Caco-2 (cell line): Measurements from ENCODE around the gene UQCRC2. TPM values are rescaled to one million over a fixed set of nuclear protein-coding genes. Genes with fewer than 3 reads are reported as not detected.

Source experiments
- BruUV-seq: library from RNA; stranded (reverse); fragments of 400-500 nt; replicated peaks from 2 replicates; lab custom pipeline; 2021; lab: Mats Ljungman, UMichigan
- CTCF ChIA-PET: fragments of 300-600 bp; sonication (Branson Sonifier 250); formaldehyde crosslinking; loops from one replicate; lab custom pipeline; 2022; ENCODE audit warnings: antibody characterized with exemption; lab: Charles Lee
- POLR2A ChIA-PET: fragments of 300-600 bp; sonication (Branson Sonifier 250); formaldehyde crosslinking; loops from one replicate; lab custom pipeline; 2022; ENCODE audit warnings: antibody characterized with exemption; lab: Charles Lee
- DNase-seq, 2 experiments: peaks; one replicate each; pipeline versions ENCODE4 v3.0.0 to v3.0.0-alpha.2; 2020 to 2022
- H3K27me3 ChIP-seq: replicated peaks from 2 replicates; pipeline ENCODE4 v1.6.0; 2011; ENCODE audit warnings: low read length; ENCODE audit not compliant: control insufficient read depth, insufficient read depth
- H3K36me3 ChIP-seq: 2 replicates; pipeline ENCODE4 v1.5.1; 2011; ENCODE audit warnings: low read length; ENCODE audit not compliant: control insufficient read depth, insufficient read depth
- H3K4me1 ChIP-seq: fragments of 250-450 bp; sonication (Bioruptor Pico); 2 replicates; pipeline ENCODE4 v1.5.1; 2020; ENCODE audit warnings: mild to moderate bottlenecking
- H3K4me3 ChIP-seq: 2 replicates; pipeline ENCODE4 v1.5.1; 2011; ENCODE audit warnings: low read depth, mild to moderate bottlenecking, control low read depth, low read length
- H3K9me3 ChIP-seq: fragments of 250-450 bp; sonication (Bioruptor Pico); 2 replicates; pipeline ENCODE4 v1.5.1; 2020; ENCODE audit warnings: mild to moderate bottlenecking, moderate library complexity
- H3K27ac Mint-ChIP-seq: one replicate; pipeline ENCODE4 v1.8.0; 2022; ENCODE audit warnings: mixed read lengths; ENCODE audit not compliant: unreplicated experiment
- H3K27me3 Mint-ChIP-seq: one replicate; pipeline ENCODE4 v1.8.0; 2022; ENCODE audit warnings: mixed read lengths; ENCODE audit not compliant: insufficient read depth, unreplicated experiment
- H3K36me3 Mint-ChIP-seq: one replicate; pipeline ENCODE4 v1.8.0; 2022; ENCODE audit warnings: mild to moderate bottlenecking, mixed read lengths; ENCODE audit not compliant: insufficient read depth, unreplicated experiment
- H3K4me1 Mint-ChIP-seq: one replicate; pipeline ENCODE4 v1.8.0; 2022; ENCODE audit warnings: low read depth, mixed read lengths; ENCODE audit not compliant: unreplicated experiment
- H3K4me3 Mint-ChIP-seq: one replicate; pipeline ENCODE4 v1.8.0; 2022; ENCODE audit warnings: mild to moderate bottlenecking, moderate library complexity, mixed read lengths; ENCODE audit not compliant: unreplicated experiment
- H3K9me3 Mint-ChIP-seq: one replicate; pipeline ENCODE4 v1.8.0; 2022; ENCODE audit warnings: mixed read lengths; ENCODE audit not compliant: unreplicated experiment
- intact Hi-C: fragments of 100-400 bp; cut with micrococcal nuclease; formaldehyde crosslinking; loops from one replicate; pipeline ENCODE4 v1.10.0; 2022; ENCODE audit not compliant: unreplicated experiment
- total RNA-seq: library from RNA; stranded (reverse); gene quantifications from 2 replicates; pipeline ENCODE4 v1.2.3, GENCODE V29; 2022
- TF ChIP-seq, protein P1 (sequence below), 2 experiments: fragments of 200-600 bp in 1 of 2; IDR thresholded peaks; 1 replicate in 1 of 2; 2 replicates in 1 of 2; pipeline versions ENCODE4 v1.5.1 to v1.8.0; 2011 to 2022; ENCODE audit warnings: antibody characterized with exemption in 1 of 2, control low read depth in 1 of 2, inconsistent platforms in 1 of 2, low read depth in 1 of 2, low read length in 1 of 2, mild to moderate bottlenecking in 1 of 2, moderate library complexity in 1 of 2; ENCODE audit not compliant: insufficient read depth in 1 of 2, severe bottlenecking in 1 of 2, unreplicated experiment in 1 of 2

Gene UQCRC2
- total RNA-seq, 1 experiment from 2014 or later, result 225 TPM

DNA sequence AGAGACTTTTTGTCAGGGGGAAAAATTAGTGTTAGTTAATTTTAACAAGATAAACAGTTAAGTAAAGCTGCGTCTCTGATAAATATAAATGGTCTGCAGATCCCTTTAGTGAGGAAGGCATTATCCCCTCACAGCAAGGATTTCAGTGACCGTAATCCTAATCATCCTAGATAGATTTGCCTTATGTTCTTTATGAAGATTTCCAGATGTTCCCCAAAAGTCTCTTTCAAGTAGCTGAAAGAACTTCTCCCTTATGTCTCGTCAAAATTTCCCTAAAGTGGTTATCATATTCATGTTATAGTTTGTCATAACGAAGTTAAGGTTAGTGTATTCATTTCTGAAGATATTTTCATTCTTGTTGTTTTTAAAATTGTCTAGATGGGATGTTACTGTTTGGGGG lies 60.3 kb downstream of the UQCRC2 start:
- no peak overlapping the region for H3K4me3 ChIP-seq
- Mint-ChIP-seq H3K36me3 (no peaks in the 10 kb centered on the region), H3K4me3 (no peak overlapping the region), H3K27ac (no peak overlapping the region), H3K9me3 (no peaks in the 10 kb centered on the region), H3K27me3 (no peaks in the 10 kb centered on the region), H3K4me1 (no peaks in the 10 kb centered on the region)
- intact Hi-C loops, result no loop called here
- H3K4me1 ChIP-seq, result no peaks in the 10 kb centered on the region
- no peaks in the 10 kb centered on the region for H3K9me3 ChIP-seq
- no TSS peak for BruUV-seq
- DNase-seq, result no peak
- TF ChIP-seq, protein P1, sequence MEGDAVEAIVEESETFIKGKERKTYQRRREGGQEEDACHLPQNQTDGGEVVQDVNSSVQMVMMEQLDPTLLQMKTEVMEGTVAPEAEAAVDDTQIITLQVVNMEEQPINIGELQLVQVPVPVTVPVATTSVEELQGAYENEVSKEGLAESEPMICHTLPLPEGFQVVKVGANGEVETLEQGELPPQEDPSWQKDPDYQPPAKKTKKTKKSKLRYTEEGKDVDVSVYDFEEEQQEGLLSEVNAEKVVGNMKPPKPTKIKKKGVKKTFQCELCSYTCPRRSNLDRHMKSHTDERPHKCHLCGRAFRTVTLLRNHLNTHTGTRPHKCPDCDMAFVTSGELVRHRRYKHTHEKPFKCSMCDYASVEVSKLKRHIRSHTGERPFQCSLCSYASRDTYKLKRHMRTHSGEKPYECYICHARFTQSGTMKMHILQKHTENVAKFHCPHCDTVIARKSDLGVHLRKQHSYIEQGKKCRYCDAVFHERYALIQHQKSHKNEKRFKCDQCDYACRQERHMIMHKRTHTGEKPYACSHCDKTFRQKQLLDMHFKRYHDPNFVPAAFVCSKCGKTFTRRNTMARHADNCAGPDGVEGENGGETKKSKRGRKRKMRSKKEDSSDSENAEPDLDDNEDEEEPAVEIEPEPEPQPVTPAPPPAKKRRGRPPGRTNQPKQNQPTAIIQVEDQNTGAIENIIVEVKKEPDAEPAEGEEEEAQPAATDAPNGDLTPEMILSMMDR (IDR thresholded peaks at IDR 0.05; ENCODE audit: insufficient read depth in 1 of 2, low read depth in 1 of 2, low read length in 1 of 2, severe bottlenecking in 1 of 2, unreplicated experiment in 1 of 2), result no peak
- H3K36me3 ChIP-seq, result no peaks in the 10 kb centered on the region
- POLR2A ChIA-PET, result interaction anchor here (0.6 kb wide), 1 partner anchor 8 kb away, joined by 4 read pairs; no protein-coding TSS in a partner anchor
- H3K27me3 ChIP-seq, result no peaks in the 10 kb centered on the region
- CTCF ChIA-PET, result no interaction called here

DNA sequence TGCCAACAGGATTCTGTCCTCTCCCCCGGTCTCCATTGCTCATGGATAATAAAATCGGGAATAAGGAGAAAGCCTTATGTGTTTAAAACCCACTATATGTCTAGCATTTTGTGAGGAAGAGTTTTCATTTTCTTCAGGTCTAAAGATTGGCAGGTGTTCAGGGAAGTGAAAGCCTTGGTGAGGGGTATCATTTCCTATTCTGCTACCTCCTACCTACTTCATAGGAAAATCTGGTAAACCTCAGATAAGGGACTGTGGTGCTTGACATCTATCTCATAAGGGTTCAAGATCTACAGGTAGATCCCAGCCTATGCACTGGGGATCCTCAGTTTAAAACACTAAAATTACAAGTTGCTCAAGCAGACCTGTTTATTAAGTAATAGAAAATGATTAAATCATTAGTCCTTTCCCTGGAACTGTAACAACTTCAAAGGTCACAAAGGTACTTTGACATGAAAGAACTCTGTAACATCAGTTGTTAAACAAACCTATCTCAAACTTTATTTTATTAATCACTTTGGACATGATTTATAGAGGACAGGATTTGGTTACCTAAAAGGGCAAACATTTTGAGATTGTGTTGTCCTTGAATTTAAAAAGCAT lies 61.2 kb downstream of the UQCRC2 start:
- POLR2A ChIA-PET, result interaction anchor here (0.6 kb wide), 1 partner anchor 9 kb away, joined by 4 read pairs; no protein-coding TSS in a partner anchor
- no TSS peak for BruUV-seq
- no peaks in the 10 kb centered on the region for H3K36me3 ChIP-seq
- no peaks in the 10 kb centered on the region for H3K27me3 Mint-ChIP-seq
- H3K27me3 ChIP-seq, result no peaks in the 10 kb centered on the region
- DNase-seq, result no peak
- no peak overlapping the region for H3K4me3 ChIP-seq
- CTCF ChIA-PET, result no interaction called here
- no peaks in the 10 kb centered on the region for H3K4me1 Mint-ChIP-seq
- no peaks in the 10 kb centered on the region for H3K4me1 ChIP-seq
- no peaks in the 10 kb centered on the region for H3K36me3 Mint-ChIP-seq
- H3K27ac Mint-ChIP-seq, result no peak overlapping the region
- H3K4me3 Mint-ChIP-seq, result no peak overlapping the region
- no peaks in the 10 kb centered on the region for H3K9me3 Mint-ChIP-seq
- TF ChIP-seq, protein P1 (IDR thresholded peaks at IDR 0.05; ENCODE audit: insufficient read depth in 1 of 2, low read depth in 1 of 2, low read length in 1 of 2, severe bottlenecking in 1 of 2, unreplicated experiment in 1 of 2), result no peak
- H3K9me3 ChIP-seq, result no peaks in the 10 kb centered on the region
- intact Hi-C loops, result no loop called here

- no peaks in the 10 kb centered on the region for H3K9me3 Mint-ChIP-seq
- H3K27me3 ChIP-seq, result no peaks in the 10 kb centered on the region
- DNase-seq, result no peak
- no peak overlapping the region for H3K4me3 Mint-ChIP-seq
- no peak overlapping the region for H3K27ac Mint-ChIP-seq
- no peaks in the 10 kb centered on the region for H3K4me1 Mint-ChIP-seq
- BruUV-seq, result no TSS peak
- H3K36me3 Mint-ChIP-seq, result no peaks in the 10 kb centered on the region
- no peaks in the 10 kb centered on the region for H3K27me3 Mint-ChIP-seq
- H3K4me1 ChIP-seq, result no peaks in the 10 kb centered on the region
- POLR2A ChIA-PET, result no interaction called here
- H3K36me3 ChIP-seq, result no peaks in the 10 kb centered on the region
- intact Hi-C loops, result no loop called here
- H3K9me3 ChIP-seq, result no peaks in the 10 kb centered on the region
- CTCF ChIA-PET, result interaction anchor here (2.1 kb wide), 1 partner anchor 61 kb away, joined by 5 read pairs; no protein-coding TSS in a partner anchor
- TF ChIP-seq, protein P1 (IDR thresholded peaks at IDR 0.05; ENCODE audit: insufficient read depth in 1 of 2, low read depth in 1 of 2, low read length in 1 of 2, severe bottlenecking in 1 of 2, unreplicated experiment in 1 of 2), result no peak
- no peak overlapping the region for H3K4me3 ChIP-seq
Measured at GRCh38 chr16:22016927-22017326, 63.8 kb downstream of the UQCRC2 start.
